NCI-H146 treated with DMSO at 0.1 percent for 48 hours (cell line): Measurements from ENCODE around the gene SST.

Source experiments
- DNase-seq: peaks from one replicate; lab custom pipeline; 2025; ENCODE audit not compliant: unreplicated experiment; lab: John Stamatoyannopoulos, UW

Gene SST

GRCh38 chr3:187636528-187636927 lies 33.7 kb downstream of the SST start:
- no peak for DNase-seq

- no peak for DNase-seq
These were observed 39.8 kb downstream of the SST start for GRCh38 chr3:187630404-187630803.

- no peak for DNase-seq
These were observed 40.5 kb downstream of the SST start for GRCh38 chr3:187629711-187630110.

DNA sequence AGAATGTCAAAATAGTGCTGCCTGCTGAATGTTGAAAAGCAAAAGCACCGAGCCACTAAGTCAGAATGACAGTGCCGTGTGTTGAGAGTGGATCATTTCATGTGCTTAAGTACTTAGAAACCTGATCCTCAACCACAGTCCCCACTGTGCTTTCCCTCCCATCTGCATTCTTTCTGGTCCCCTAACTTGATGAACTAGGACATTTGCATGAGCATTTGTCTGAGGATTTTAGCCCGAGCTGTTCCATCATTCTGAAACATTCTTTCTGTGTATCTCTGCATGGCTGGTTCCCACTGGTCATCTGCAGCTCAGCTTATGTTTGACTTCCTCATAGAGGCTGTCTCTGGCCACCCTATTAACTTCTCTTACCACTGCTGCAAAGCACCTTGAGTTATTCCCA lies 42.0 kb downstream of the SST start:
- no peak for DNase-seq

- DNase-seq, result no peak
These were observed 43.6 kb downstream of the SST start for GRCh38 chr3:187626581-187626980.

- no peak for DNase-seq
These were observed 45.6 kb downstream of the SST start for GRCh38 chr3:187624588-187624987.

GRCh38 chr3:187623285-187623814 lies 46.8 kb downstream of the SST start:
- no peak for DNase-seq

DNA sequence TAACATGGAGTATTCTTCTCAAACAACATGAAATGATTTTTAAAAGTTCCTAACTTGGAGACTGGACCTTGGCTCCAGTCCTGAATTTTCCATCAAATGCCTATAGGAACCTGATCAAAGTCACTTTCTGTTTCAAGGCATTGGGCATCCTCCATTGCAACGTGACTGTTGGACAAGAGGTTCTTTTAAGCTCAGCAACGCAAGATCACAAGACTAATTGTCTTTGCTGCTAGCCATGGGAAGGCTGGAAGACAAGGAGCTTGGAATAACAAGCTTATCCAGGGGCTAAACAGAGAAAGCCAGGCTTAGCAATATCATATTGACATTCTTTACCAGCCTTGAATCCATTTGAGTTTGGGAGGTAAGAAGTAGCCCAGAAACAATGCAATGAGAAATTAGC lies 48.3 kb downstream of the SST start:
- DNase-seq, result no peak

- no peak for DNase-seq
These were observed 50.7 kb downstream of the SST start for GRCh38 chr3:187619461-187619860.
